Upper lobe of left lung (tissue), 4 donors: ENCODE measurements around the gene ALKBH7.

ENCODE experiments used
- POLR2A ChIP-seq, 4 donors: fragments of 450-650 bp; IDR thresholded peaks; one replicate each; pipeline ENCODE4 v1.5.1; 2016 to 2017; ENCODE audit warnings: antibody characterized with exemption in 4 of 4, mild to moderate bottlenecking in 2 of 4
- POLR2AphosphoS5 ChIP-seq, 2 donors: sonication (generic); formaldehyde crosslinking; IDR thresholded peaks; one replicate each; pipeline ENCODE4 v1.5.1; 2017; ENCODE audit warnings: antibody characterized with exemption in 2 of 2
- TF ChIP-seq, protein P1 (sequence below), 6 experiments: fragments of 450-650 bp in 4 of 6; fragments of 200-600 bp in 2 of 6; sonication (generic) in 2 of 6; IDR thresholded peaks; one replicate each; pipeline ENCODE4 v1.5.1; 2016 to 2019; ENCODE audit warnings: antibody characterized with exemption in 6 of 6

DNA sequence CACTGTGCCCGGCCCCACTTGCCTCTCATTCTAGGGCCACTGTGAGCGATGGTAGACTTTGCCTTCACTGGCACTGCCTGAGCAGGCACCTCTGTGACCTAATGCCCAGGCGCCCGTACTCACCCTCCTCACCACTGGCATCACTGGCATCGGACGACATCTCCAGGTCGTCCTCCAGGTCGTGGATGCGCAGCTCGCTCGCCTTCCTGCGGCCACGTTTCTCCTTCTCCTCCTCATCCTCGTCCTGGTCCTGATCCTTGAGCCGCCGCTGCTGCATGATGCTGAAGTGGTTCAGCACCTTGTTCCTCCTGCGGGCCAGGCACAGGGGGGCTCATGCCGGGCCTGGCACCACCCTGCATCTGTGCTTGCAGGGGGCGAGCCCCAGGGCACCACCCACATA lies 10.6 kb downstream of the ALKBH7 start:
- TF ChIP-seq, protein P1, sequence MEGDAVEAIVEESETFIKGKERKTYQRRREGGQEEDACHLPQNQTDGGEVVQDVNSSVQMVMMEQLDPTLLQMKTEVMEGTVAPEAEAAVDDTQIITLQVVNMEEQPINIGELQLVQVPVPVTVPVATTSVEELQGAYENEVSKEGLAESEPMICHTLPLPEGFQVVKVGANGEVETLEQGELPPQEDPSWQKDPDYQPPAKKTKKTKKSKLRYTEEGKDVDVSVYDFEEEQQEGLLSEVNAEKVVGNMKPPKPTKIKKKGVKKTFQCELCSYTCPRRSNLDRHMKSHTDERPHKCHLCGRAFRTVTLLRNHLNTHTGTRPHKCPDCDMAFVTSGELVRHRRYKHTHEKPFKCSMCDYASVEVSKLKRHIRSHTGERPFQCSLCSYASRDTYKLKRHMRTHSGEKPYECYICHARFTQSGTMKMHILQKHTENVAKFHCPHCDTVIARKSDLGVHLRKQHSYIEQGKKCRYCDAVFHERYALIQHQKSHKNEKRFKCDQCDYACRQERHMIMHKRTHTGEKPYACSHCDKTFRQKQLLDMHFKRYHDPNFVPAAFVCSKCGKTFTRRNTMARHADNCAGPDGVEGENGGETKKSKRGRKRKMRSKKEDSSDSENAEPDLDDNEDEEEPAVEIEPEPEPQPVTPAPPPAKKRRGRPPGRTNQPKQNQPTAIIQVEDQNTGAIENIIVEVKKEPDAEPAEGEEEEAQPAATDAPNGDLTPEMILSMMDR (IDR thresholded peaks at IDR 0.05), result no peak
- no peak for TF ChIP-seq POLR2A (IDR thresholded peaks at IDR 0.05)
- no peak for TF ChIP-seq POLR2AphosphoS5 (IDR thresholded peaks at IDR 0.05)
